ENCODE results near the gene LGALS4. TPM values are rescaled to one million over a fixed set of nuclear protein-coding genes. Genes with fewer than 3 reads are reported as not detected.
"Not testable (repeated sequence)": the region's sequence is repeated elsewhere in the genome, so short reads cannot be mapped to it uniquely, and the experiment has no call there.

Gene LGALS4
- total and polyA plus RNA-seq, 4 donors, result 0.89 to 2.0 (median 1.4) TPM

DNA sequence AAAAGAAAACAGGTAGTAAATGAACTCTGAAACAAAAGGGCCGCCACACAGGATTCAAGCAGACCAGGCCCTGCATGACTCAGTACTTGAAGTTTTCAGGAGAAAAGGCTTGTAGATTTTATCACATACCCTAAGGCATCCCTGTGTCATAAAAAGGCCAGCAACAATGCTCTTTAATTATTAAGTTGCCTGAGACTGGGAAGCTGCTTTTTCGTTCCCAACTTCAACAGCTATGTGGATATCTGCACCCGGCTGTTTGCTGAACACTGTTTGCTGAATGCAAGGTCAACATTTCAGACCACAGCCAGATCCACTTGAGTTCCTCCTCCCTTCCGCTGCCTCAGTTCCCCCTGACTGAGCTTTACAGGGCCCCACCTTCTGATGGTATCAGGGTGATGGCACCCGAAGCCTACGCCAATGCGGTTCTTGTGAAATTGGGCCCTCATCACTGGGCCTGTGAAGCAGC, 24.9 kb upstream of the LGALS4 start:
- peaks cover 74% of the 10 kb centered on the region for H3K36me3 ChIP-seq (ENCODE audit: control insufficient read depth, insufficient read depth, low read length)
- H3K4me3 ChIP-seq (ENCODE audit: low read depth, low read length), result no peak overlapping the region
- H3K4me1 ChIP-seq (ENCODE audit: control insufficient read depth, insufficient read depth, low read length), result peaks cover under 1% of the 10 kb centered on the region
- no peaks in the 10 kb centered on the region for H3K27me3 ChIP-seq (ENCODE audit: control insufficient read depth, insufficient read depth, low read length)
- H3K9me3 ChIP-seq (ENCODE audit: control insufficient read depth, insufficient read depth, low read length), result no peaks in the 10 kb centered on the region
- H3K27ac ChIP-seq (ENCODE audit: low read depth, low read length), result no peak overlapping the region
- WGBS (ENCODE audit: insufficient coverage), result 97% methylated on average over 7 of the region's 7 CpGs
- no peak for DNase-seq (ENCODE audit: low read depth in 4 of 6, low spot score in 6 of 6)

DNA sequence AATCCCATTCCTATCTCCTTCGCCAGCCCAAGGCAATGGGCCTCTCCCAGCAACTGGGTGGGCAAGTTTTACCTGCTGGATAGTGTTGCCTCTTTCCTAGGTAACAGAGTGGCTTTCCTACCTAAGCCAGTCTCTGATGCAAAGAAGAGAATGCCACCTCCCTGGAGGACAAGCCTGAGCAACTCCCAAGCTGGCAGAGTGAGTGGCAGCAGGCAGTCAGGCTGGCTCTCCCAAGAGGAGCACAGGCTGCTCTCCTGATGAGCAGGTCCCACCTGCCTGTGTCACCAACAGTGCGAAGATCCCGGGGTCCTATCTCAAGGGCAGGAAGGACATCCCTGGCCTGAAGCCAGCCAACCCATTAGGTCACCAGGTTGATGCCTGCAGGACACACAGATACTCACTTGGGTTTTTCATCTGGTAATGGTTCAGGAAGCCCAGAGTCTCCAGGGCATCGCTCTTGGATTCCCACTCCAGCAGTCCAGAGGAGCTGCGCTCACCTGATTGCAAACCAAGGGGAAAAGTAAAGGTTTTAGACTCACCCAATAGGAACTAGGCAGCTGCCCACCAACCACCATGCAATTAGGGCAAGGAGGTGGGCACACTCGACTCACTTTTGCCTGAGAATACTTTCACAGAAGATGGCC, 24.4 kb upstream of the LGALS4 start:
- 95% methylated on average over 5 of the region's 6 CpGs for WGBS (ENCODE audit: insufficient coverage)
- no peak for DNase-seq (ENCODE audit: low read depth in 4 of 6, low spot score in 6 of 6)

DNA sequence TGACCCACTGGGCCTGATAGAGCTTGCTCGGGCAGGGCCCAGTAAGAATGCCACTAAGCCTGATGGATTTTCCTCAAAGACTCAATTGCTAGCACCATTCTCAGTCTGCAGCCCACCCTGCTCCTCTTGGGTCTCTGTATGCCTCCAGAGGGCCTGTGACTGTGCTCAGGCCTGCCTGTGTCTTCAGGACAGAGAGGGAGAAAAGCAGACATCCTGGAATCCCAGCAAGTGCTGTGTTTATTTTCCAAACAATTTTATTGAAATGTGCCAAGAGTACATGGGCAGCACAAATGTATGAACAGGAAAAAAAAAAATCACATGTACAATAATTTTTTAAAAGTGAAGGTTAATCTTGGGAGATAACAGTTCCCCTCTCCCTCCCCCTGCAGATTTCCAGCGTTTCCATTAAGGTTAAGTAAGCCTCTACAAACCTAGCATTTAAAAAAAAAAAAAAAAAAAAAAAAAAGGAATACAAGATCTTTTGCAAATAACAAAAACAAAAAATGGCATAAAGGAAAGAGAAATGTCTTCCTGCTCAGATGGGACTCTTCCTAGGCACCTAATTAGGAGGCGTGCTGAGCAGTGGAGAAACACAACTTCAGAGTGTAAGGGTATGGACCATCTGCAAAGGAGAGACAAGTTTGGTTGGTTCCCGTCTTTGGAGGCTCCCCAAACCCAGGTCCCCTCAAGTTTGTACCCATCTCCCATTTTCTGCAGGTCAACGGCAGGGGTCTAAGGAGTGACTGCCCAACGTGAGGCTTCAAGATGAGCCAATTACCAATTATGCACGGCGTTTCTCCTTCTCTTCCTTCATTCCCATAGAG, 23.6 kb upstream of the LGALS4 start:
- WGBS (ENCODE audit: insufficient coverage), result 83% methylated on average over 6 of the region's 8 CpGs

More for the DNA sequence above, 24.4 kb upstream of the LGALS4 start:
- Histone ChIP-seq H3K4me3 (ENCODE audit: low read depth, low read length) (no peak overlapping the region), H3K36me3 (ENCODE audit: control insufficient read depth, insufficient read depth, low read length) (peaks cover 68% of the 10 kb centered on the region), H3K4me1 (ENCODE audit: control insufficient read depth, insufficient read depth, low read length) (peaks cover 7% of the 10 kb centered on the region), H3K27me3 (ENCODE audit: control insufficient read depth, insufficient read depth, low read length) (no peaks in the 10 kb centered on the region), H3K27ac (ENCODE audit: low read depth, low read length) (no peak overlapping the region), H3K9me3 (ENCODE audit: control insufficient read depth, insufficient read depth, low read length) (no peaks in the 10 kb centered on the region)

GRCh38 chr19:38834590-38834989, 21.8 kb upstream of the LGALS4 start:
- Histone ChIP-seq H3K4me1 (ENCODE audit: control insufficient read depth, insufficient read depth, low read length) (peaks cover 21% of the 10 kb centered on the region), H3K27ac (ENCODE audit: low read depth, low read length) (no peak overlapping the region), H3K27me3 (ENCODE audit: control insufficient read depth, insufficient read depth, low read length) (no peaks in the 10 kb centered on the region), H3K9me3 (ENCODE audit: control insufficient read depth, insufficient read depth, low read length) (no peaks in the 10 kb centered on the region), H3K4me3 (ENCODE audit: low read depth, low read length) (no peak overlapping the region), H3K36me3 (ENCODE audit: control insufficient read depth, insufficient read depth, low read length) (peaks cover 55% of the 10 kb centered on the region)
- 86% methylated on average over 3 of the region's 6 CpGs for WGBS (ENCODE audit: insufficient coverage)
- DNase-seq (ENCODE audit: low read depth in 4 of 6, low spot score in 6 of 6), result no peak

More for the DNA sequence above, 23.6 kb upstream of the LGALS4 start:
- H3K4me1 ChIP-seq (ENCODE audit: control insufficient read depth, insufficient read depth, low read length), result peaks cover 10% of the 10 kb centered on the region
- H3K4me3 ChIP-seq (ENCODE audit: low read depth, low read length), result no peak overlapping the region
- H3K36me3 ChIP-seq (ENCODE audit: control insufficient read depth, insufficient read depth, low read length), result peaks cover 62% of the 10 kb centered on the region
- no peak for DNase-seq (ENCODE audit: low read depth in 4 of 6, low spot score in 6 of 6)
- H3K27me3 ChIP-seq (ENCODE audit: control insufficient read depth, insufficient read depth, low read length), result no peaks in the 10 kb centered on the region
- no peak overlapping the region for H3K27ac ChIP-seq (ENCODE audit: low read depth, low read length)
- no peaks in the 10 kb centered on the region for H3K9me3 ChIP-seq (ENCODE audit: control insufficient read depth, insufficient read depth, low read length)

GRCh38 chr19:38834104-38834490, 21.4 kb upstream of the LGALS4 start:
- no peaks in the 10 kb centered on the region for H3K27me3 ChIP-seq (ENCODE audit: control insufficient read depth, insufficient read depth, low read length)
- H3K36me3 ChIP-seq (ENCODE audit: control insufficient read depth, insufficient read depth, low read length), result peaks cover 55% of the 10 kb centered on the region
- DNase-seq (ENCODE audit: low read depth in 4 of 6, low spot score in 6 of 6), result no peak
- no peaks in the 10 kb centered on the region for H3K9me3 ChIP-seq (ENCODE audit: control insufficient read depth, insufficient read depth, low read length)
- H3K27ac ChIP-seq (ENCODE audit: low read depth, low read length), result no peak overlapping the region
- no peak overlapping the region for H3K4me3 ChIP-seq (ENCODE audit: low read depth, low read length)
- peaks cover 21% of the 10 kb centered on the region for H3K4me1 ChIP-seq (ENCODE audit: control insufficient read depth, insufficient read depth, low read length)
- no CpG with 5 or more reads among the region's 4 CpGs for WGBS (ENCODE audit: insufficient coverage)

- no peak overlapping the region for H3K4me3 ChIP-seq (ENCODE audit: low read depth, low read length)
- H3K27ac ChIP-seq (ENCODE audit: low read depth, low read length), result no peak overlapping the region
- H3K36me3 ChIP-seq (ENCODE audit: control insufficient read depth, insufficient read depth, low read length), result peaks cover 53% of the 10 kb centered on the region
- H3K4me1 ChIP-seq (ENCODE audit: control insufficient read depth, insufficient read depth, low read length), result peaks cover 21% of the 10 kb centered on the region
- WGBS (ENCODE audit: insufficient coverage), result 100% methylated on average over 2 of the region's 7 CpGs
- no peaks in the 10 kb centered on the region for H3K9me3 ChIP-seq (ENCODE audit: control insufficient read depth, insufficient read depth, low read length)
- DNase-seq (ENCODE audit: low read depth in 4 of 6, low spot score in 6 of 6), result peak in 1 of 6 donors; percentile 26
- no peaks in the 10 kb centered on the region for H3K27me3 ChIP-seq (ENCODE audit: control insufficient read depth, insufficient read depth, low read length)
Observed at GRCh38 chr19:38833092-38833425, 20.3 kb upstream of the LGALS4 start.

GRCh38 chr19:38831142-38831605, 18.4 kb upstream of the LGALS4 start:
- peak in 4 of 6 donors; percentile 7 to 65 (median 23) for DNase-seq (ENCODE audit: low read depth in 4 of 6, low spot score in 6 of 6)
- H3K4me3 ChIP-seq (ENCODE audit: low read depth, low read length), result peak overlapping the region; percentile 81
- H3K36me3 ChIP-seq (ENCODE audit: control insufficient read depth, insufficient read depth, low read length), result peaks cover 49% of the 10 kb centered on the region
- peaks cover 21% of the 10 kb centered on the region for H3K4me1 ChIP-seq (ENCODE audit: control insufficient read depth, insufficient read depth, low read length)
- no peaks in the 10 kb centered on the region for H3K27me3 ChIP-seq (ENCODE audit: control insufficient read depth, insufficient read depth, low read length)
- 11% methylated on average over 12 of the region's 16 CpGs for WGBS (ENCODE audit: insufficient coverage)
- peak overlapping the region; percentile 87 for H3K27ac ChIP-seq (ENCODE audit: low read depth, low read length)
- H3K9me3 ChIP-seq (ENCODE audit: control insufficient read depth, insufficient read depth, low read length), result no peaks in the 10 kb centered on the region

- no peak overlapping the region for H3K4me3 ChIP-seq (ENCODE audit: low read depth, low read length)
- peaks cover 21% of the 10 kb centered on the region for H3K4me1 ChIP-seq (ENCODE audit: control insufficient read depth, insufficient read depth, low read length)
- H3K9me3 ChIP-seq (ENCODE audit: control insufficient read depth, insufficient read depth, low read length), result no peaks in the 10 kb centered on the region
- H3K27me3 ChIP-seq (ENCODE audit: control insufficient read depth, insufficient read depth, low read length), result no peaks in the 10 kb centered on the region
- WGBS (ENCODE audit: insufficient coverage), result 80% methylated on average over 1 of the region's 4 CpGs
- DNase-seq (ENCODE audit: low read depth in 4 of 6, low spot score in 6 of 6), result no peak
- peaks cover 40% of the 10 kb centered on the region for H3K36me3 ChIP-seq (ENCODE audit: control insufficient read depth, insufficient read depth, low read length)
- H3K27ac ChIP-seq (ENCODE audit: low read depth, low read length), result no peak overlapping the region
Observed at GRCh38 chr19:38830039-38830733, 17.4 kb upstream of the LGALS4 start.

DNA sequence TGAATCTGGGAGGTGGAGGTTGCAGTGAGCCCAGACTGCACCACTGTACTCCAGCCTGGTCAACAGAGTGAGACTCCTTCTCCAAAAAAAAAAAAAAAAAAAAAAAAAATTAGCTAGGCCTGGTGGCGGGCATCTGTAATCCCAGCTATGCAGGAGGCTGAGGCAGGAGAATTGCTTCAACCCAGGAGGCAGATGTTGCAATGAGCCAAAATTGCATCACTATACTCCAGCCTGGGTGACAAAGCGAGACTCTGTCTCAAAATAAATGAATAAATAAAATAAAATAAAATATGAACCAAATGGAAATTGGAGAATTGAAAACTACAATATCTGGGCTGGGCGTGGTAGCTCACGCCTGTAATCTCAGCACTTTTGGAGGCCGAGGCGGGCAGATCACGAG, 16.5 kb upstream of the LGALS4 start:
- peaks cover 21% of the 10 kb centered on the region for H3K4me1 ChIP-seq (ENCODE audit: control insufficient read depth, insufficient read depth, low read length)
- not testable (repeated sequence) for H3K4me3 ChIP-seq (ENCODE audit: low read depth, low read length); H3K27me3 ChIP-seq (ENCODE audit: control insufficient read depth, insufficient read depth, low read length); H3K27ac ChIP-seq (ENCODE audit: low read depth, low read length); H3K9me3 ChIP-seq (ENCODE audit: control insufficient read depth, insufficient read depth, low read length); DNase-seq (ENCODE audit: low read depth in 4 of 6, low spot score in 6 of 6)
- peaks cover 36% of the 10 kb centered on the region for H3K36me3 ChIP-seq (ENCODE audit: control insufficient read depth, insufficient read depth, low read length)
- 100% methylated on average over 5 of the region's 7 CpGs for WGBS (ENCODE audit: insufficient coverage)
